Esophagus squamous epithelium (tissue), 5 donors: ENCODE data around the gene TBXAS1. TPM values are rescaled to one million over a fixed set of nuclear protein-coding genes. Genes with fewer than 3 reads are reported as not detected.

ENCODE experiments used
- DNase-seq: peaks from one replicate; lab custom pipeline; 2025; lab: John Stamatoyannopoulos, UW
- H3K27ac ChIP-seq, 4 donors: fragments of 200-600 bp; sonication (generic); one replicate each; pipeline ENCODE4 v1.5.1; 2016 to 2019; ENCODE audit warnings: mild to moderate bottlenecking in 1 of 4
- H3K27me3 ChIP-seq, 4 donors: fragments of 200-600 bp; sonication (generic); 1 replicate in 3 of 4; 2 replicates in 1 of 4; pipeline versions ENCODE4 v1.5.1 to v1.6.0; 2017 to 2021; ENCODE audit warnings: antibody characterized with exemption in 1 of 4
- H3K36me3 ChIP-seq, 3 donors: fragments of 200-600 bp; sonication (generic); one replicate each; pipeline ENCODE4 v1.5.1; 2016 to 2019
- H3K4me1 ChIP-seq, 3 donors: fragments of 200-600 bp; sonication (generic); one replicate each; pipeline ENCODE4 v1.5.1; 2017 to 2019
- H3K4me3 ChIP-seq, 4 donors: fragments of 200-600 bp; sonication (generic); 1 replicate in 3 of 4; 2 replicates in 1 of 4; pipeline ENCODE4 v1.5.1; 2016 to 2019; ENCODE audit warnings: mild to moderate bottlenecking in 2 of 4, moderate library complexity in 1 of 4
- H3K9me3 ChIP-seq, 3 donors: fragments of 200-600 bp; sonication (generic); one replicate each; pipeline ENCODE4 v1.5.1; 2016 to 2019
- CTCF ChIP-seq, 6 experiments: fragments of 450-650 bp in 4 of 6; fragments of 200-600 bp in 2 of 6; sonication (generic) in 2 of 6; IDR thresholded peaks; one replicate each; pipeline ENCODE4 v1.5.1; 2016 to 2019; ENCODE audit warnings: antibody characterized with exemption in 6 of 6, mild to moderate bottlenecking in 4 of 6, moderate library complexity in 4 of 6
- POLR2A ChIP-seq, 4 donors: fragments of 450-650 bp; IDR thresholded peaks; one replicate each; pipeline ENCODE4 v1.6.1; 2017; ENCODE audit warnings: antibody characterized with exemption in 4 of 4, mild to moderate bottlenecking in 4 of 4, moderate library complexity in 3 of 4
- WGBS, 2 donors: methylation state at CpG; one replicate each; pipeline ENCODE4 v1.1.5; 2018; 5-methylcytosine and 5-hydroxymethylcytosine counted together
- intact Hi-C: fragments of 100-400 bp; cut with DNase I; formaldehyde crosslinking; loops from one replicate; pipeline ENCODE4 v1.15.0; 2022
- total RNA-seq, 4 donors: library from RNA; depleted of rRNA; stranded (reverse); fragments of >200 nt; gene quantifications; one replicate each; pipeline ENCODE4 v1.1.0, GENCODE V29; 2016
- donor health status: DM: yes; HTN: yes; CAD: no.

Gene TBXAS1
- total RNA-seq, 4 donors from 2014 or later = 9.4 to 24.8 (median 17.8) TPM

GRCh38 chr7:140016540-140016939 is 187.5 kb downstream of the TBXAS1 start:
- no peak overlapping the region for H3K27ac ChIP-seq
- no peaks in the 10 kb centered on the region for H3K9me3 ChIP-seq
- no peak overlapping the region for H3K4me3 ChIP-seq
- no peaks in the 10 kb centered on the region for H3K36me3 ChIP-seq
- no peaks in the 10 kb centered on the region for H3K4me1 ChIP-seq
- DNase-seq = no peak
- intact Hi-C loops = loop anchor here (10.0 kb wide), 1 partner anchor 318 kb away; no protein-coding TSS in a partner anchor
- H3K27me3 ChIP-seq = peaks cover 0 to 3% (median 0%) of the 10 kb centered on the region in 4 donors
- TF ChIP-seq POLR2A (IDR thresholded peaks at IDR 0.05) (no peak), CTCF (IDR thresholded peaks at IDR 0.05) (no peak)
- WGBS, 2 donors = 71 to 79% methylated on average over 2 to 6 of the region's 9 CpGs

GRCh38 chr7:140017034-140017433 is 188.0 kb downstream of the TBXAS1 start:
- no peak for DNase-seq
- Histone ChIP-seq H3K9me3 (no peaks in the 10 kb centered on the region), H3K4me1 (no peaks in the 10 kb centered on the region), H3K4me3 (no peak overlapping the region), H3K27ac (no peak overlapping the region), H3K27me3 (peaks cover 0 to 2% (median 0%) of the 10 kb centered on the region in 4 donors), H3K36me3 (no peaks in the 10 kb centered on the region)
- TF ChIP-seq POLR2A (IDR thresholded peaks at IDR 0.05) (no peak), CTCF (IDR thresholded peaks at IDR 0.05) (no peak)
- intact Hi-C loops = loop anchor here (10.0 kb wide), 1 partner anchor 318 kb away; no protein-coding TSS in a partner anchor
- 74% methylated on average over 5 of the region's 7 CpGs; no CpG with 5 or more reads in 1 of the 2 donors for WGBS, 2 donors

- no peaks in the 10 kb centered on the region for H3K9me3 ChIP-seq
- TF ChIP-seq POLR2A (IDR thresholded peaks at IDR 0.05) (no peak), CTCF (IDR thresholded peaks at IDR 0.05) (no peak)
- intact Hi-C loops = loop anchor here (10.0 kb wide), 1 partner anchor 317 kb away; no protein-coding TSS in a partner anchor
- peaks cover 0 to 5% (median 0%) of the 10 kb centered on the region in 3 donors for H3K36me3 ChIP-seq
- WGBS, 2 donors = 75 to 80% methylated on average over 2 of the region's 15 CpGs
- no peak overlapping the region for H3K27ac ChIP-seq
- no peak overlapping the region for H3K4me3 ChIP-seq
- H3K4me1 ChIP-seq = no peaks in the 10 kb centered on the region
- no peak for DNase-seq
- H3K27me3 ChIP-seq = no peaks in the 10 kb centered on the region
These were observed 188.5 kb downstream of the TBXAS1 start for GRCh38 chr7:140017543-140017942.

GRCh38 chr7:140018125-140019043 is 189.3 kb downstream of the TBXAS1 start:
- no peak for DNase-seq
- H3K9me3 ChIP-seq = no peaks in the 10 kb centered on the region
- peaks cover 0 to 13% (median 0%) of the 10 kb centered on the region in 3 donors for H3K36me3 ChIP-seq
- intact Hi-C loops = loop anchor here (10.0 kb wide), 1 partner anchor 316 kb away; no protein-coding TSS in a partner anchor
- H3K27me3 ChIP-seq = no peaks in the 10 kb centered on the region
- TF ChIP-seq CTCF (IDR thresholded peaks at IDR 0.05) (no peak), POLR2A (IDR thresholded peaks at IDR 0.05) (no peak)
- H3K4me1 ChIP-seq = no peaks in the 10 kb centered on the region
- 58 to 81% methylated on average over 3 to 8 of the region's 9 CpGs for WGBS, 2 donors
- H3K27ac ChIP-seq = no peak overlapping the region
- H3K4me3 ChIP-seq = no peak overlapping the region

- intact Hi-C loops = loop anchor here (10.0 kb wide), 1 partner anchor 316 kb away; no protein-coding TSS in a partner anchor
- H3K9me3 ChIP-seq = no peaks in the 10 kb centered on the region
- peaks cover 0 to 21% (median 0%) of the 10 kb centered on the region in 3 donors for H3K36me3 ChIP-seq
- 58 to 61% methylated on average over 7 to 11 of the region's 11 CpGs for WGBS, 2 donors
- no peak overlapping the region for H3K4me3 ChIP-seq
- H3K27me3 ChIP-seq = no peaks in the 10 kb centered on the region
- no peak for TF ChIP-seq CTCF (IDR thresholded peaks at IDR 0.05)
- no peak for TF ChIP-seq POLR2A (IDR thresholded peaks at IDR 0.05)
- no peak overlapping the region for H3K27ac ChIP-seq
- no peaks in the 10 kb centered on the region for H3K4me1 ChIP-seq
- DNase-seq = no peak
These were observed 190.1 kb downstream of the TBXAS1 start for GRCh38 chr7:140019172-140019571.
